Fibroblast of pulmonary artery (primary cell): ENCODE measurements around the gene FLOT2.

Experiments used
- DNase-seq: peaks from one replicate; pipeline ENCODE4 v3.0.0-alpha.2; 2010; ENCODE audit warnings: low read depth
- H3K4me3 ChIP-seq: replicated peaks from 2 replicates; pipeline ENCODE4 v1.5.1; 2011; ENCODE audit warnings: low read depth, mild to moderate bottlenecking, control low read depth, low read length, moderate library complexity
- CTCF ChIP-seq: IDR thresholded peaks from 2 replicates; pipeline ENCODE4 v1.5.1; 2011; ENCODE audit warnings: mild to moderate bottlenecking, control low read depth, low read length, inconsistent platforms; ENCODE audit errors: missing control alignments

The FLOT2 gene

GRCh38 chr17:28896884-28897768, at the start of gene FLOT2:
Gene FLOT2, minus strand, starts transcription at chr17:28897733. Its CDS starts 159 bp downstream, at chr17:28897574.
- DNase-seq: peak; percentile 69
- H3K4me3 ChIP-seq: peak within 1 kb of the TSS; percentile 84
- peak; percentile 24 for TF ChIP-seq CTCF

DNA sequence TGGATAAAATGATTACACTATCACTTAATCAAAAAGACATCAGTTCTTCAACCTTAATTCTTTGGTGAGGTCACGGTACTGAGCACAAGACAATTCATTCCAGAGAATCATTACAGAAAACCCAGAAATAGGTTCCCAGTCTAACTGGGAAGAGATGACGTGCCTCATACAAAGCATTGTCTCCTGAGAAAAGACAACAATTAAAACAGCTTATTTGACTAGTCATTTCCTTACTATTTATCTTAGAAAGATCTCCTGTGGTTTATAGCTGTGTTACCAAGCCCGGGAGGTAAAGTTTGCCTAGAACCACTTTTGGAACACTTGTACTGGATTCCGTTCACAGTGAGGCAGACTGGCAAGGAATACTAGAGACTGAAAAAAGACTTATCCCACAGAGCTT, 48.7 kb upstream of the FLOT2 start:
- no peak for TF ChIP-seq CTCF
- DNase-seq: peak; percentile 80
- peak overlapping the region; percentile 6 for H3K4me3 ChIP-seq

DNA sequence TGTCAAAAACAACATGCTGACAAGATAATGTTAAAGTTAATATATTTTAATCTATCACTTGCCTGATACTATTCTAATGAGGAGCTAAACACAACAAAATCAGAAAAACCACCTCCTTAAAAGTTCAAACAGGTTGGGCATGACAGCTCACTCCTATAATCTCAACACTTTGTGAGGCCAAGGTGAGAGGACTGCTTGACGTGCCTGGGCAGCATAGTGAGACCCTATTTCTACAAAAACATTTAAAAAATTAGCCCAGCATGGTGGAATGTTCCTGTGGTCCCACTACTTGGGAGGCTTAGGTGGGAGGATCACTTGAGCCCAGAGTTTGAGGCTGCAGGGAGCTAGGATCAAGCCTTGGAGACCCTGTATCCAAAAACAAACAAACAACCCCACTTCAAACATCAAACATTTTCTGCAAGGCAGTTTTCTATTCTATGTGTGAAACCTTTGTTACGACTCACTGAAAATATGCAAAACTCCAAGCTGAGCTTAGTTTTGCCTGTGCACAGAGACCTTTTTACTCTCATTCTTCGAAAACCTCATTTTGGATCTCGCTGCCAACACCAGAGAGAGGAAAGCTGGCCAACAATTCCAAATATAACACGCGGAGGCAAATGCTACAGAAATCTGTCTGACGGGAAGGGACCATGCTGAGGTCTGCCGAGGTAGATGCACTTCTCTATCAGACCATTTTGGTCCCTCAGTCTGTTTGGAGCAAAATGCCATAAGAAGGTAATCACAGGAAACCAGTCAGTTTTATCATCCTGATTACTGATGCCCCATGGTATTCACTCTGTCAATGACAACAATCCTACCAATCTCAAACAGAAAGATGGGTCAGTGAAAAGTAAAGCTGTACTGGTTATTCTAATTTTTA, 47.6 kb upstream of the FLOT2 start:
- H3K4me3 ChIP-seq: no peak overlapping the region

DNA sequence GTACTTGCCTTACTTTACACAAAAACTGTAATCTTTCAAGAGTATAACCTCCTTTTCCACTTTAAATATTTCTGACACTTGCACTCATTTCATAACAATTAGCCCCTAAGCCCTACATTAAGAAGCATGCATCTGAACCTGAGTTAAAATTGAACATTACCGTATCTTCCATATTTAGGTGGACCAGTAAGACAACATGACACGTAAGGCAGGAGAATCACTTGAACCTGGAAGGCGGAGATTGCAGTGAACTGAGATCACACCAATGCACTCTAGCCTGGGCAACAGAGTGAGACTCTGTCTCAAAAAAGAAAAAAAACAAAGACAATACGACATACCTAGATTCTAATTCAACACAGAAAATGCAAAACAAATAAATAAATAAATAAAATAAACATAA, 46.8 kb upstream of the FLOT2 start:
- no peak for DNase-seq
- no peak overlapping the region for H3K4me3 ChIP-seq
- TF ChIP-seq CTCF: no peak

More for the DNA sequence above, 47.6 kb upstream of the FLOT2 start:
- no peak for TF ChIP-seq CTCF
- DNase-seq: peak; percentile 38

DNA sequence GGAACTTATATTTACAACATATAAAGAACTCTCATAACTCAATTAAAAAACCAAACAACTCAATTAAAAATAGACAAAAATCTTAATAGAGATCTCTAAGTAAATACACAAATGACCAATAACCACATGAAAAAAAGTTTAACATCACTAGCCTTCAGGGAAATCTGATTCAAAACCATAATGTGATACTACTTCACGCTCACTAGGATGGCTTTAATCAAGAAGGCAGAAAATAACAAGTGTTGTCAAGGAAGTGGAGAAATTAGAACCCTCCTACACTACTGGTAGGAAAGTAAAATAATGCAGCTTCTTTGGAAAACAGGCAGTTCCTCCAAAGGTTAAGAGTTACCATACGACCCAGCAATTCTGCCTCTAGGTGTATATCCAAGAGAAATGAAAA, 45.4 kb upstream of the FLOT2 start:
- DNase-seq: no peak
- no peak overlapping the region for H3K4me3 ChIP-seq
- TF ChIP-seq CTCF: no peak

DNA sequence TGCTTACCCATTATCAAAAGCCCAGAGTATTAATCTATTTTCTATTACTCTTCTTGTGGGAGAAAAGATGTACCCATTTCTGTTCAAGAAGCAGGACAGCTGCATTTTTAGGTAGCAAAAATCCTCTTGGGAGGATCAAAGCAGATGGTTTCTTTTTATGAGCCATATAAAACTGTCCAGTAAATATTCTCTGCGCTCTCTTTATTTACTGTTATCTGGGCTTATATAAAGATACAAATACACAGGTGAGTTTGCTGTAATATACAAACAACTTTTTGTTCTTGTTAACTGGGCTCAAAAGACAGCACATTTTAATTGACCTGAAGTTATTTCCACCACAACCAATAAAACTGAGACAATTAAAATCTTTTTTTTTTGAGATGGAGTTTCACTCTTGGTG, 43.7 kb upstream of the FLOT2 start:
- DNase-seq: no peak
- H3K4me3 ChIP-seq: no peak overlapping the region
- TF ChIP-seq CTCF: no peak
